MM.1S (cell line): Measurements from ENCODE around the gene ZNF787.

Experiments used
- DNase-seq: peaks from one replicate; pipeline ENCODE4 v3.0.0-alpha.2; 2015
- H2AFZ ChIP-seq: fragments of 300-600 bp; sonication (generic); 2 replicates; pipeline ENCODE4 v1.6.0; 2016; ENCODE audit warnings: antibody characterized with exemption, low read length
- H3F3A ChIP-seq: fragments of 300-600 bp; sonication (generic); 2 replicates; pipeline ENCODE4 v1.6.1; 2016; ENCODE audit warnings: mild to moderate bottlenecking, antibody characterized with exemption, low read length, moderate library complexity, mixed read lengths; ENCODE audit not compliant: insufficient read depth
- H3K27ac ChIP-seq: fragments of 300-600 bp; sonication (generic); 2 replicates; pipeline ENCODE4 v1.5.1; 2016; ENCODE audit warnings: mild to moderate bottlenecking, low read length
- H3K27me3 ChIP-seq: fragments of 300-600 bp; sonication (generic); replicated peaks from 2 replicates; pipeline ENCODE4 v1.6.0; 2016; ENCODE audit warnings: low read length; ENCODE audit not compliant: insufficient read depth
- H3K36me3 ChIP-seq: fragments of 300-600 bp; sonication (generic); replicated peaks from 2 replicates; pipeline ENCODE4 v1.6.1; 2016; ENCODE audit warnings: mild to moderate bottlenecking, low read length, mixed read lengths; ENCODE audit not compliant: insufficient read depth
- H3K4me1 ChIP-seq: fragments of 300-600 bp; sonication (generic); 2 replicates; pipeline ENCODE4 v1.6.1; 2016; ENCODE audit warnings: low read length, mixed read lengths
- H3K4me2 ChIP-seq: fragments of 300-600 bp; sonication (generic); 2 replicates; pipeline ENCODE4 v1.6.0; 2016; ENCODE audit warnings: low read depth, low read length
- H3K4me3 ChIP-seq: fragments of 300-600 bp; sonication (generic); 2 replicates; pipeline ENCODE4 v1.5.1; 2016; ENCODE audit warnings: low read length, mixed read lengths
- H3K79me2 ChIP-seq: fragments of 300-600 bp; sonication (generic); 2 replicates; pipeline ENCODE4 v1.6.1; 2016; ENCODE audit warnings: mixed run types, low read length, mixed read lengths
- H3K9ac ChIP-seq: fragments of 300-600 bp; sonication (generic); 2 replicates; pipeline ENCODE4 v1.6.1; 2016; ENCODE audit warnings: low read length, mixed read lengths
- H3K9me2 ChIP-seq: fragments of 300-600 bp; sonication (generic); replicated peaks from 2 replicates; pipeline ENCODE4 v1.6.1; 2016; ENCODE audit warnings: mild to moderate bottlenecking, low read length, mixed read lengths; ENCODE audit not compliant: insufficient read depth
- H3K9me3 ChIP-seq: fragments of 300-600 bp; sonication (generic); replicated peaks from 2 replicates; pipeline ENCODE4 v1.6.1; 2016; ENCODE audit warnings: mild to moderate bottlenecking, low read length, mixed read lengths; ENCODE audit not compliant: insufficient read depth
- H4K20me1 ChIP-seq: fragments of 300-600 bp; sonication (generic); 2 replicates; pipeline ENCODE4 v1.6.1; 2016; ENCODE audit warnings: mild to moderate bottlenecking, low read length, moderate library complexity, mixed read lengths; ENCODE audit not compliant: insufficient read depth
- CTCF ChIP-seq: fragments of 300-600 bp; sonication (generic); IDR thresholded peaks from 2 replicates; pipeline ENCODE4 v1.5.1; 2016; ENCODE audit warnings: antibody characterized with exemption, low read length, mixed read lengths
- EZH2 ChIP-seq: fragments of 300-600 bp; sonication (generic); optimal IDR thresholded peaks from 2 replicates; pipeline ENCODE3; 2017; ENCODE audit warnings: low read depth, mild to moderate bottlenecking, antibody characterized with exemption, low read length, mixed read lengths
- EZH2phosphoT487 ChIP-seq: fragments of 300-600 bp; sonication (generic); IDR thresholded peaks from 2 replicates; pipeline ENCODE4 v1.6.1; 2018; ENCODE audit warnings: antibody characterized with exemption, low read length

The ZNF787 gene

GRCh38 chr19:56159622-56160271, 38.7 kb upstream of the ZNF787 start:
- Histone ChIP-seq H3K27me3 (no peaks in the 10 kb centered on the region), H3K9me2 (no peaks in the 10 kb centered on the region), H3K4me2 (no peak overlapping the region), H2AFZ (no peak overlapping the region), H3K4me3 (no peak overlapping the region), H3K9me3 (no peaks in the 10 kb centered on the region), H3K9ac (no peak overlapping the region), H4K20me1 (no peaks in the 10 kb centered on the region), H3K27ac (no peak overlapping the region), H3K4me1 (no peaks in the 10 kb centered on the region), H3F3A (no peaks in the 10 kb centered on the region), H3K36me3 (no peaks in the 10 kb centered on the region), H3K79me2 (no peaks in the 10 kb centered on the region)
- no peak for TF ChIP-seq EZH2phosphoT487
- no peak for TF ChIP-seq EZH2
- no peak for TF ChIP-seq CTCF
- no peak for DNase-seq

GRCh38 chr19:56159009-56159559, 38.0 kb upstream of the ZNF787 start:
- DNase-seq: no peak
- H3K9ac ChIP-seq: no peak overlapping the region
- no peaks in the 10 kb centered on the region for H3K27me3 ChIP-seq
- no peaks in the 10 kb centered on the region for H3K36me3 ChIP-seq
- TF ChIP-seq EZH2 (no peak), EZH2phosphoT487 (no peak), CTCF (no peak)
- H3K4me3 ChIP-seq: no peak overlapping the region
- no peaks in the 10 kb centered on the region for H4K20me1 ChIP-seq
- H3K9me3 ChIP-seq: no peaks in the 10 kb centered on the region
- no peaks in the 10 kb centered on the region for H3K79me2 ChIP-seq
- no peaks in the 10 kb centered on the region for H3F3A ChIP-seq
- no peak overlapping the region for H3K27ac ChIP-seq
- H3K4me1 ChIP-seq: no peaks in the 10 kb centered on the region
- no peaks in the 10 kb centered on the region for H3K9me2 ChIP-seq
- H2AFZ ChIP-seq: no peak overlapping the region
- no peak overlapping the region for H3K4me2 ChIP-seq

GRCh38 chr19:56158170-56158757, 37.2 kb upstream of the ZNF787 start:
- no peak for DNase-seq
- no peak for TF ChIP-seq EZH2phosphoT487
- no peak for TF ChIP-seq EZH2
- TF ChIP-seq CTCF: no peak
- no peak overlapping the region for H2AFZ ChIP-seq
- H3K79me2 ChIP-seq: no peaks in the 10 kb centered on the region
- no peaks in the 10 kb centered on the region for H3K9me2 ChIP-seq
- H3K27ac ChIP-seq: no peak overlapping the region
- no peak overlapping the region for H3K4me3 ChIP-seq
- H3K27me3 ChIP-seq: no peaks in the 10 kb centered on the region
- no peaks in the 10 kb centered on the region for H3K9me3 ChIP-seq
- H3K4me2 ChIP-seq: no peak overlapping the region
- no peaks in the 10 kb centered on the region for H3F3A ChIP-seq
- H3K36me3 ChIP-seq: no peaks in the 10 kb centered on the region
- no peaks in the 10 kb centered on the region for H4K20me1 ChIP-seq
- H3K9ac ChIP-seq: no peak overlapping the region
- H3K4me1 ChIP-seq: no peaks in the 10 kb centered on the region
